Naive thymus-derived CD4-positive, alpha-beta T cell (primary cell): ENCODE results near the gene RNF17. TPM values are rescaled to one million over a fixed set of nuclear protein-coding genes. Genes with fewer than 3 reads are reported as not detected.
A peak's percentile ranks its signal among the peaks of the same experiment; 100 is the strongest.

Source experiments
- ATAC-seq: fragments of 150-1000 bp; cut with Tn5 transposase; 2 replicates; pipeline ENCODE4 v1.10.0; 2021; ENCODE audit warnings: mild to moderate bottlenecking, moderate library complexity
- CTCF ChIA-PET: fragments of 350-600 bp; sonication (Branson Sonifier 250); formaldehyde crosslinking; loops from one replicate; lab custom pipeline; 2021; ENCODE audit warnings: antibody characterized with exemption; lab: Charles Lee
- POLR2A ChIA-PET: fragments of 350-600 bp; sonication (Branson Sonifier 250); formaldehyde crosslinking; loops from one replicate; lab custom pipeline; 2021; ENCODE audit warnings: antibody characterized with exemption, inconsistent platforms; lab: Charles Lee
- DNase-seq, 9 donors: peaks; one replicate each; pipeline versions ENCODE4 v3.0.0 to v3.0.0-alpha.2; 2020 to 2022; ENCODE audit warnings: mixed read lengths in 1 of 9
- H3K27ac ChIP-seq: one replicate; pipeline ENCODE4 v1.7.0; 2013; ENCODE audit warnings: mild to moderate bottlenecking, low read depth, low read length, moderate library complexity
- H3K27me3 ChIP-seq, 2 donors: one replicate each; pipeline ENCODE4 v1.7.0; 2013; ENCODE audit warnings: low read length in 2 of 2, mild to moderate bottlenecking in 2 of 2, moderate library complexity in 2 of 2; ENCODE audit not compliant: control insufficient read depth in 2 of 2, insufficient read depth in 2 of 2
- H3K36me3 ChIP-seq, 3 experiments: 1 replicate in 2 of 3; 2 replicates in 1 of 3; pipeline ENCODE4 v1.7.0; 2013; ENCODE audit warnings: low read length in 3 of 3, mild to moderate bottlenecking in 3 of 3, moderate library complexity in 1 of 3; ENCODE audit not compliant: insufficient read depth in 3 of 3, control insufficient read depth in 2 of 3
- H3K4me1 ChIP-seq, 2 donors: one replicate each; pipeline ENCODE4 v1.7.0; 2013; ENCODE audit warnings: low read length in 2 of 2, mild to moderate bottlenecking in 2 of 2, moderate library complexity in 1 of 2; ENCODE audit not compliant: control insufficient read depth in 2 of 2, insufficient read depth in 2 of 2
- H3K4me3 ChIP-seq: 2 replicates; pipeline ENCODE4 v1.7.0; 2013; ENCODE audit warnings: mild to moderate bottlenecking, low read length
- H3K9me3 ChIP-seq, 3 experiments: 1 replicate in 2 of 3; 2 replicates in 1 of 3; pipeline ENCODE4 v1.7.0; 2013; ENCODE audit warnings: low read length in 3 of 3; ENCODE audit not compliant: control insufficient read depth in 2 of 3
- H3K27ac Mint-ChIP-seq, 9 donors: one replicate each; pipeline ENCODE4 v1.8.0; 2020 to 2022; ENCODE audit warnings: mixed read lengths in 9 of 9, mild to moderate bottlenecking in 8 of 9, moderate library complexity in 5 of 9, inconsistent platforms in 2 of 9
- H3K27me3 Mint-ChIP-seq, 5 donors: one replicate each; pipeline ENCODE4 v1.8.0; 2021 to 2022; ENCODE audit warnings: mixed read lengths in 5 of 5, mild to moderate bottlenecking in 1 of 5
- H3K36me3 Mint-ChIP-seq, 5 donors: one replicate each; pipeline ENCODE4 v1.8.0; 2020 to 2022; ENCODE audit warnings: mixed read lengths in 5 of 5, mild to moderate bottlenecking in 3 of 5, inconsistent platforms in 1 of 5
- H3K4me1 Mint-ChIP-seq, 7 donors: one replicate each; pipeline ENCODE4 v1.8.0; 2020 to 2022; ENCODE audit warnings: mixed read lengths in 7 of 7, mild to moderate bottlenecking in 3 of 7, inconsistent platforms in 1 of 7
- H3K4me3 Mint-ChIP-seq, 10 donors: one replicate each; pipeline ENCODE4 v1.8.0; 2020 to 2022; ENCODE audit warnings: mild to moderate bottlenecking in 10 of 10, mixed read lengths in 10 of 10, moderate library complexity in 6 of 10, inconsistent platforms in 2 of 10
- H3K9me3 Mint-ChIP-seq, 11 donors: one replicate each; pipeline ENCODE4 v1.8.0; 2020 to 2022; ENCODE audit warnings: mixed read lengths in 11 of 11, mild to moderate bottlenecking in 4 of 11, inconsistent platforms in 1 of 11, moderate library complexity in 1 of 11
- intact Hi-C, 2 donors: fragments of 100-400 bp; cut with micrococcal nuclease; formaldehyde crosslinking; loops; one replicate each; pipeline ENCODE4 v1.15.1; 2023
- polyA plus RNA-seq, 2 donors: library from polyadenylated mRNA; unstranded; fragments of 300-500 nt; fragmentation: Illumina TruSeq; gene quantifications; one replicate each; pipeline ENCODE4 v1.2.3, GENCODE V29; 2021
- total RNA-seq, 6 experiments: library from RNA in 5 of 6; stranded (reverse) in 5 of 6; gene quantifications; 1 replicate in 5 of 6; 2 replicates in 1 of 6; pipeline ENCODE4 v1.2.3 and lab custom pipeline; 2021 to 2026

RNF17 gene
- total and polyA plus RNA-seq, 7 experiments from 2014 or later = 0.24 to 1.1 (median 0.53) TPM; not detected in 3

- Histone ChIP-seq H3K9me3 (no peaks in the 10 kb centered on the region), H3K36me3 (no peaks in the 10 kb centered on the region), H3K27ac (no peak overlapping the region), H3K27me3 (no peaks in the 10 kb centered on the region), H3K4me3 (no peak overlapping the region), H3K4me1 (no peaks in the 10 kb centered on the region)
- intact Hi-C loops = no loop called here
- ChIA-PET CTCF (no interaction called here), POLR2A (no interaction called here)
- H3K27ac Mint-ChIP-seq = no peak overlapping the region
- H3K27me3 Mint-ChIP-seq = no peaks in the 10 kb centered on the region
- H3K36me3 Mint-ChIP-seq = peaks cover 0 to 30% (median 11%) of the 10 kb centered on the region in 5 donors
- no peak for DNase-seq
- H3K9me3 Mint-ChIP-seq = no peaks in the 10 kb centered on the region
- no peaks in the 10 kb centered on the region for H3K4me1 Mint-ChIP-seq
- H3K4me3 Mint-ChIP-seq = no peak overlapping the region
- no peak for ATAC-seq
Observed at GRCh38 chr13:24899601-24900000, 135.6 kb downstream of the RNF17 start.

GRCh38 chr13:24900507-24900906 is 136.5 kb downstream of the RNF17 start:
- no peaks in the 10 kb centered on the region for H3K4me1 ChIP-seq
- ChIA-PET CTCF (no interaction called here), POLR2A (no interaction called here)
- DNase-seq = no peak
- no peaks in the 10 kb centered on the region for H3K36me3 ChIP-seq
- no peak overlapping the region for H3K27ac ChIP-seq
- no peaks in the 10 kb centered on the region for H3K4me1 Mint-ChIP-seq
- no peak overlapping the region for H3K4me3 ChIP-seq
- intact Hi-C loops = no loop called here
- peaks cover 2 to 37% (median 12%) of the 10 kb centered on the region in 5 donors for H3K36me3 Mint-ChIP-seq
- H3K9me3 ChIP-seq = no peaks in the 10 kb centered on the region
- no peak overlapping the region for H3K27ac Mint-ChIP-seq
- H3K9me3 Mint-ChIP-seq = no peaks in the 10 kb centered on the region
- no peaks in the 10 kb centered on the region for H3K27me3 Mint-ChIP-seq
- ATAC-seq = peak; percentile 36
- H3K27me3 ChIP-seq = no peaks in the 10 kb centered on the region
- no peak overlapping the region for H3K4me3 Mint-ChIP-seq

- CTCF ChIA-PET = no interaction called here
- no peak overlapping the region for H3K27ac Mint-ChIP-seq
- no peak overlapping the region for H3K4me3 Mint-ChIP-seq
- POLR2A ChIA-PET = no interaction called here
- DNase-seq (no peak), ATAC-seq (no peak)
- Histone ChIP-seq H3K9me3 (no peaks in the 10 kb centered on the region), H3K36me3 (no peaks in the 10 kb centered on the region), H3K4me3 (no peak overlapping the region), H3K27me3 (no peaks in the 10 kb centered on the region), H3K27ac (no peak overlapping the region), H3K4me1 (no peaks in the 10 kb centered on the region)
- intact Hi-C loops = no loop called here
- no peaks in the 10 kb centered on the region for H3K4me1 Mint-ChIP-seq
- no peaks in the 10 kb centered on the region for H3K27me3 Mint-ChIP-seq
- H3K9me3 Mint-ChIP-seq = no peaks in the 10 kb centered on the region
- peaks cover 3 to 56% (median 21%) of the 10 kb centered on the region in 5 donors for H3K36me3 Mint-ChIP-seq
Observed at GRCh38 chr13:24905242-24905641, 141.3 kb downstream of the RNF17 start.

- no peak for DNase-seq
- Mint-ChIP-seq H3K9me3 (no peaks in the 10 kb centered on the region), H3K4me1 (no peaks in the 10 kb centered on the region), H3K36me3 (peaks cover 3 to 56% (median 20%) of the 10 kb centered on the region in 5 donors), H3K27ac (no peak overlapping the region), H3K27me3 (no peaks in the 10 kb centered on the region), H3K4me3 (no peak overlapping the region)
- ChIA-PET POLR2A (interaction anchor here (0.8 kb wide), 1 partner anchor 17 kb away, joined by 3 read pairs; a partner anchor contains a TSS), CTCF (no interaction called here)
- no peak for ATAC-seq
- no peaks in the 10 kb centered on the region for H3K36me3 ChIP-seq
- no peak overlapping the region for H3K27ac ChIP-seq
- no peaks in the 10 kb centered on the region for H3K9me3 ChIP-seq
- no peaks in the 10 kb centered on the region for H3K4me1 ChIP-seq
- H3K27me3 ChIP-seq = no peaks in the 10 kb centered on the region
- intact Hi-C loops = no loop called here
- no peak overlapping the region for H3K4me3 ChIP-seq
Observed at GRCh38 chr13:24906268-24906667, 142.3 kb downstream of the RNF17 start.

- H3K27ac ChIP-seq = no peak overlapping the region
- DNase-seq = no peak
- no peak overlapping the region for H3K4me3 ChIP-seq
- no peaks in the 10 kb centered on the region for H3K27me3 Mint-ChIP-seq
- no peaks in the 10 kb centered on the region for H3K27me3 ChIP-seq
- no peak overlapping the region for H3K4me3 Mint-ChIP-seq
- no peaks in the 10 kb centered on the region for H3K9me3 ChIP-seq
- no peaks in the 10 kb centered on the region for H3K36me3 ChIP-seq
- intact Hi-C loops = no loop called here
- no peaks in the 10 kb centered on the region for H3K9me3 Mint-ChIP-seq
- no peak overlapping the region for H3K27ac Mint-ChIP-seq
- peaks cover 0 to 40% (median 19%) of the 10 kb centered on the region in 5 donors for H3K36me3 Mint-ChIP-seq
- ChIA-PET CTCF (no interaction called here), POLR2A (no interaction called here)
- H3K4me1 ChIP-seq = no peaks in the 10 kb centered on the region
- no peaks in the 10 kb centered on the region for H3K4me1 Mint-ChIP-seq
- ATAC-seq = no peak
Observed at GRCh38 chr13:24910502-24911132, 146.6 kb downstream of the RNF17 start.

GRCh38 chr13:24911133-24911908 is 147.4 kb downstream of the RNF17 start:
- ChIA-PET POLR2A (no interaction called here), CTCF (no interaction called here)
- H3K4me1 ChIP-seq = no peaks in the 10 kb centered on the region
- no peaks in the 10 kb centered on the region for H3K36me3 ChIP-seq
- Mint-ChIP-seq H3K27ac (no peak overlapping the region), H3K4me3 (no peak overlapping the region), H3K4me1 (no peaks in the 10 kb centered on the region), H3K27me3 (no peaks in the 10 kb centered on the region), H3K9me3 (no peaks in the 10 kb centered on the region), H3K36me3 (peaks cover 0 to 33% (median 16%) of the 10 kb centered on the region in 5 donors)
- intact Hi-C loops = no loop called here
- H3K27ac ChIP-seq = no peak overlapping the region
- ATAC-seq (peak; percentile 42), DNase-seq (no peak)
- H3K27me3 ChIP-seq = no peaks in the 10 kb centered on the region
- H3K4me3 ChIP-seq = no peak overlapping the region
- H3K9me3 ChIP-seq = no peaks in the 10 kb centered on the region

GRCh38 chr13:24916464-24916863 is 152.5 kb downstream of the RNF17 start:
- Mint-ChIP-seq H3K4me1 (peaks cover 0 to 4% (median 0%) of the 10 kb centered on the region in 7 donors), H3K9me3 (no peaks in the 10 kb centered on the region), H3K4me3 (no peak overlapping the region), H3K36me3 (peaks cover 0 to 5% (median 4%) of the 10 kb centered on the region in 5 donors), H3K27ac (no peak overlapping the region), H3K27me3 (no peaks in the 10 kb centered on the region)
- no peak overlapping the region for H3K4me3 ChIP-seq
- ChIA-PET CTCF (no interaction called here), POLR2A (no interaction called here)
- no peaks in the 10 kb centered on the region for H3K9me3 ChIP-seq
- ATAC-seq (no peak), DNase-seq (no peak)
- H3K27me3 ChIP-seq = no peaks in the 10 kb centered on the region
- intact Hi-C loops = no loop called here
- H3K27ac ChIP-seq = no peak overlapping the region
- H3K4me1 ChIP-seq = no peaks in the 10 kb centered on the region
- H3K36me3 ChIP-seq = no peaks in the 10 kb centered on the region
